Stimulated activated CD4-positive, alpha-beta T cell treated with anti-CD3 and anti-CD28 coated beads, Interleukin-2, amount 100 ng/mL, for 48 hours (primary cell): ENCODE results near the gene SLC24A4.

ENCODE experiments used
- DNase-seq, 2 donors: peaks; one replicate each; pipeline ENCODE4 v3.0.0-alpha.2; 2020

Gene SLC24A4

DNA sequence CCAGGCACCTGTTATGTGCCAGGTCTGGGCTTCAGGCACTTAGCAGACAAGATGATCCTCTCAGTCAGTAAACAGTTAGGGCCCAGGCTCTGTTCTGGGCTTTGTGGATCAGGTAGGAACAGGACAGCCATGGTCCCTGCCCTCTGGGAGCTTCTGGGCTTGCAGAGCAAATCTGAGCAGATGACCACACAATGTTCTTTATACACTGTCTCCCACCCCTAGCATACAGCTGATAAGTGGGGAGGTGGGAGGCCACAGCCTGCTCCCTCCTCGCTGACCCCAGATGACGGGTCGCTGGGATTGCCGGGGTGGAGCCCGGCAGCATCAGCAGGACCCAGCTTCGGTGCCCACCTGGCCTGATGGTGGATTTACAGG lies 137.6 kb downstream of the SLC24A4 start:
- DNase-seq, result no peak

DNA sequence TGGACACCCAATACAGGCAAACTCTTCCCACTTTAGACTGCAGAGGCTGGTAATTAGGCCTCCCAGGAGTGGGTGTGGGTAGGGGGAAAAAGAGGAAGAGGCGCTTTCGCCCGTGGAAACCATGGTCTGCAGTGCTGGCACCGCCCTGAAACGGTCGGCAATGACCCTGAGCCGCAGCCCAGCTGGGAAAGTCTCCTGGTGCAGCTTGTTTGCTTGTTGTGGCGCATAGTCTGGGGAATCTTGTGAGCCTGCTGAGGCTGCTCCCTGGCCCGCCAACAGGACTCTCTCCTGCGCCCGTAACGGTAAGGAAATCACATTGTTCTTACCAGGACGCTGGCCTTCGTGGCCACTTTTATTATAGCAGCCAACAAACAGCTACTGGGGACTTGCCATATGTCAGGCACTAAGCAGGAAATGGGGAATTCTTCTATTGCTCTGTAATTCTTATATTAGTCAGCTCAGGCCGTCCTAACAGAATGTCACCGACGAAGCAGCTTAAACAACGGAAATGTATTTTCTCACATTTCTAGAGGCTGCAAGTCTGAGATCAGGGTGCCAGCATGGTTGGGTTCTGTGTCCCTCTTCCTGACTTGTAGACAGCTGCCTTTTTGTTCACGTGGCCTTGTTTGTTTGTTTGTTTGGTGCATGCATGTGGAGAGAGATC lies 138.1 kb downstream of the SLC24A4 start:
- no peak for DNase-seq

DNA sequence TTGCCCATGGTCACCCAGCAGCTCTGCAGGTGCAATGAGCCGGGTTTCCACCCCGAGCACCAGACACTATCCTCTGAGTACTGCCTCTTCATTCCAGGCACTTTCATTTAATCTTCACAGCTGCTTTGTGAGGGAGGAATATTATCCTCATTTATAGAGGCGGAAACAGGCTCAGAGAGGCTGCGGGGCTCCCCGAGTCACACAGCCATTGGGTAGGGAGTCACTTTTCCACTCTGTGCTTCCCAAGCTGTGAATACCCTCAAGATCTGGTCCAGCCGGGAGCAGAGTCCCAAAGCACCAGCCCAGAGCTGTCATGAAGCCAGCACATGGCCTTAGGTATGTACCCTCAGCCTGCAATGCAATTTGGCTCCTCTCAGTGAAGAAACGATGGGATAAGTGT lies 138.9 kb downstream of the SLC24A4 start:
- no peak for DNase-seq

DNA sequence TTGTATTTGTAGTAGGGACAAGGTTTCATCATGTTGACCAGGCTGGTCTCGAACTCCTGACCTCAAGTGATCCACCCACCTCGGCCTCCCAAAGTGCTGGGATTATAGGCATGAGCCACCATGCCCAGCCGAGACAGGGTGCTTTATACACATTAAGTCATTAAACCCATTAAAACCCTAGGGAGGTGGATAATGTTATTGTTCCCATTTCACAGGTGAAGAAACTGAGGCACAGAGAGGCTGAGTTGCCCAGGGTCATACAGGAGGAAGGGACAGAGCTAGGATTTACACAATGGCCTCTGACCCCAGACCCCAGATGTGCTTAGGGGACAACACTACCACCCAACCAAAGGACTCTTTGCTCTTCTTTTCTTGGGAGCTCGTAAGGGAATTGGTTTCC lies 139.6 kb downstream of the SLC24A4 start:
- DNase-seq, result no peak

DNA sequence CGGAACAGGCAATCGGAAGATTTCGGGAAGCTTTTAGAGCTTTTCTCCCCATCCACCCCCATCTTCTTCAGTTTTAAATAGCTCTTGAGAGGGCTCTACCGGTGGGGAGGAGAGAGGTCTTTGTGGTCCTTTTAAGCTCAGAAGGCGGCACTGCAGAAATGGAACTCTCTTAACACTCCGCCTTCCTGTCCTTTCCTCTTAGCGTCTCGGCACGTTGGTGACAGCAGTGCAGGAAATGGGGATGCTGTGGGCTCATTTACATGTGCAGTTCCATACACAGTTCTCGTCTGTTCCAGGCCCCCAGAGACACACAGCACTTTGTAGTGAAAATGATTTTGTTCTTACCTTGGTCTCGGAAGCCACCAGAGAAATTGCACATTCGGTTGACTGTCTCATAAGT lies 140.2 kb downstream of the SLC24A4 start:
- DNase-seq, result no peak

DNA sequence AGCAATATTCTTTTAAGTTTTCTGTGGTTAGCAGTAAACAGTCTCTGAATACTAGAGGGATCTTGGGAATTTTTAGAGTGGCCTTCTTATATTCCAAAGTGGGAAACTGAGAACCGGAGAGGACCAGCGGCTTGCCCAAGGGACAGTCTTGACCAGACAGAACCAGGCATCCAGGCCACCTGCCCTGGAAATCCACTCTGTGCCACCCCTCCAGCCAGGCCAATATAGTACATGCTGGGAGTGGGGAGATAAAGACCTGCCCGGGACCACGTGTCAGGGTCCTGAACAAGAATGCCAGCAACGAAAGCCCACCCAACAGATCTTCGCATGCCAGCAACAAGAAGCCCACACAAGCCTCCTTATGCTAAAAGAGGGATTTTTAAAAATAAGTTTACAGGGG lies 141.2 kb downstream of the SLC24A4 start:
- DNase-seq, result no peak

DNA sequence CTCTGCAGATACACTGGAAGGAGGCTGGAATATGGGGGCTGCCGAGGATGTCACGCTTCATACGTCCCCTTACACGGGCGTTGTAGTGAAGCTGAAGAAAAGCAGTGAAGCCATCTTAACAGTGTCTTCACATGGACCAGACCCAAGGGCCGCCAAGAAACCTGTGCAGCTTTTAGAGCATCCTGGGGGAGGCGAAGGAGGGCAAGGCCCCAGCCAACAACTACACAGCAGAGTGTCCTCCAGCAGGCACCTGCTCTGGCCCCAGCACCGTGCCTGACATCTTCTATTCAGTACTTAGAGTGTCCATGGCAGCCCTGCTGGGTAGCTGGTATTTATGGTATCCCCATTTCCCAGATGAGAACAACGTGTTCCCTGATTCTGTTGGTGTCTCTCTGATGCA lies 141.8 kb downstream of the SLC24A4 start:
- DNase-seq, result no peak

DNA sequence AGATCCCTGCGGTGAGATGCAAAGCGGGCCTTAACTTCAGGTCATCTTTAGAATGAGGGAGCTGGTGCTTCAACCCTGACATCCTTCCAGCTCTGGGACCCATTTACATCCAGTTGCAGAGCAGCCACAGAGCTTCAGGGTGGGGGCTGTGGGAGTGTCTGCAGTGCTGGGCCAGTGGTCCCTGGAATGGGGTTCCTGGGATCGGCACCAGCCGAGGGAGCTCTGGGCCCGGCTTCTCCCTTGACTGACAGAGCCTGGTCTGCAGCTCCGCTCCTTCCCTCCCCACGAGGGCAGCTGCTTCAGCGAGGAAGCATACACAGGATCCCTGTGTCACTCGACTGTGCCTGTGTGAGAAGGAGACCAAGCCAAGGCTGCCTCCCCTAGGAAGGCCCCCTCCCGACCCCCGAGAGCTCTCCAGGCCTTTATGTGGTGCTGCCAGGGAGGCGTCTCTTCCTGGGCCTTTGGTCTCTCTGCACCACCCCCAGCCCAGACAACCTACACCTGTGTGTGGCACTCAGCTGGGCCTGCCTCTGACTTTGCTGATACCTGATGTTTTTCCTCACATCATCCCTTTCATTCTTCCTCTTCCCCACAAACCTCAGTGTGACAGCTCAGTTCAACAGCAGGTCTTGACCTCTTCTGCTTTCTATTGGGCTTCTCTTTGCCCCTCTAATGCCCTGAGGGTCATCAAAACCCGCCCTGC lies 142.5 kb downstream of the SLC24A4 start:
- no peak for DNase-seq

DNA sequence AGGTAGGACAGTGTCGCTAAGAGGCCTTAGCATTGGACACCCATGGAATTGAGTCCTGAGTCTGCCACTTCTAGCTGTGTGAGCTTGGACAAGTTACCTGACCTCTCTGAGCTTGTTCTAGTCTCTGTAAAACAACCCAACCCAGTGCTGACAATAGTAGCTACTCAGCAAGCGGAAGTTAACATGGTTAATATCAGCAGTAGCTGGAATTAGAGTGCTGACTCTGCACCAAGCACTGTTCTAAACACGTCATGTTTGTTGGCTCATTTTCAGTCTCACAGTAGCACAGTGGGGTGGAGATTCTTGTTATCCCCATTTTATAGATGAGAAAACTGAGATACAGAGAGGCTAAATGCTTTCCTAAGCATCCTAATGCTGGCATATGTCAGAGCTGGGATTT lies 143.1 kb downstream of the SLC24A4 start:
- no peak for DNase-seq

DNA sequence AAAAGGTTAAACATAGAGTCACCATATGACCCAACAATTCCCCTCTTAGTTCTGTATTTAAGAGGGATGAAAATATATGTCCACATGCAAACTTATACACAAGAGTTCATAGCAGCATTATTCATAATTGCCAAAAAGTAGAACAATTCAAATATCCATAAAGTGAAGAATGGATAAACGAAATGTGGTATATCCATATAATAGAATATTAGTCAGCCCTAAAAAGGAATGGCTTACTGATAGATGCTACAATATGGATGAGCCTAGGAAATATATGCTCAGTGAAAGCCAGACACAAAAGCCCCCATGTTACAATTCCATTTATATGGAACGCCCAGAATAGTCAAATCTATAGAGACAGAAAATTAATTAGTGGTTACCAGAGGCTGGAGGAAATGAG lies 146.6 kb downstream of the SLC24A4 start:
- DNase-seq, result no peak

DNA sequence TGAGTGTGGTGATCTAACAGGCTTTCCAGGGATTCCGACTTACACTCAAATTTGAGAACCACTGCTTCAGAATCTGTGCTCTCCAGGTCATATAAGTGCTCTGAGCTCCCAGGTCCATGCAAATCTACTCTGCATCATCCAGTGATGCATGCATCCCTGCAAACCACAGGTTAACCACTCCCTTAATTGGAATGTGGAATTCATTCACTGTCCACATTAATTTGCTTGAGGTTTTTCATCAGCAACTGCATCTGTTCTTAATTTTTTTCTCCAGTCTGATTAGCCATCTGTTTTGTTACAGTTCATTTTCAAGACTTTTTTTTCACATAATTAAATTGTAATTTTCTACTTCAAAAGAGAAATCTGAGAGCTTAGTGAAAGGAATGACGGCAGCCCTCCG lies 147.2 kb downstream of the SLC24A4 start:
- no peak for DNase-seq

DNA sequence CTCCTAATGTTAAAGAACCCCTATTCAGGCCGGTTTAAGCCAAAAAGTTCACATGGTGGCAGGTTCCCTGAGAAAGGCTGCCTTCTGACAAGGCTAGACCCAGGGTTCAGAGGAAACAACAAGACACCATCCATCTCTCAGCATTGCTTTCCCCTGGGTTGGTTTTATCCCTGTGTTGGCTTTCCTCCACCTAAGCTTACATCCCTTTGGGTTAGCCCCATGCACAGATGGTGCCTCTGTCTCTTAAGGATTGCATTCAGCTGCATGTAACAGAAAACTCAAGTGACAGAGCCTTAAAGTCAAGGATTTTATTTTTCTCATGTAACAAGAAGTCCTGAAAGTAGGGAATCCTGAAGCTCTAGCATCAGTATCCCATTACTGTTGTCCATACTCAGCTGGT lies 147.8 kb downstream of the SLC24A4 start:
- DNase-seq, result no peak

DNA sequence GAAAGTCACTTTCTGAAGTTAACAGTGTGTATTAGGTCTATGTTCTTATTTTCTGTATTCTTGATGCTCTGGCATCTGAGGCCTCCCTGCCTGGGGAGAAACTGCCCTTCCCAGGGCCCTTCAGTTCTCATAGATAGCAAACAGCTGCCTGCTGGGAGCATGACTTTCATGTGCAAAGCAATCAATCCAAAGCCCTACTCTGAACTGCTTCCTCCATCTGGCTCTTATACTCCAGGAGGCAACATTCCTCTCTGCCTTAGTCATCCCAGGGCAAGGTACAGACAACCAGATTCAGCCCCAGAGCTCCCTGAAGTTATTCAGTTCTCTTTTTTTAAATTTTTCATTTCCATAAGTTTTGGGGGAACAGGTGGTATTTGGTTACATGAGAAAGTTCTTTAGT lies 149.0 kb downstream of the SLC24A4 start:
- DNase-seq, result no peak

DNA sequence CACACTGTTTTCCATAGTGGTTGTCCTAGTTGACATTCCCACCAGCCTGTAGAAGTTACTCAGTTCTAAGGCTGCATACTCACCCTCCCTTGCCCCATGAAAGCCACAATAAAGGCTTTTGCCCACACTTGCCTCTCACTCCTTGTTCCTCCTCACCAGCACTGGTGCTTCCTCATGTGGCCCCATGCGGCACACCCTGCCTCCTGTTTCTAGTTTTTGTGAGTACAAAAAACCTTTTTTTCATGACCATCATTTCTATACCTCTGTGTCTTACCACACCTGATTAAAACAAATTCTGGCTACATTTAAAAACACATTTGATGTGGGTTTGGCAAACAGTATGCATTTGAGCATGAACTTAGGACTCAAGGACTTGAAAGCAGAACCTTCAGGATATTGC lies 149.9 kb downstream of the SLC24A4 start:
- no peak for DNase-seq

DNA sequence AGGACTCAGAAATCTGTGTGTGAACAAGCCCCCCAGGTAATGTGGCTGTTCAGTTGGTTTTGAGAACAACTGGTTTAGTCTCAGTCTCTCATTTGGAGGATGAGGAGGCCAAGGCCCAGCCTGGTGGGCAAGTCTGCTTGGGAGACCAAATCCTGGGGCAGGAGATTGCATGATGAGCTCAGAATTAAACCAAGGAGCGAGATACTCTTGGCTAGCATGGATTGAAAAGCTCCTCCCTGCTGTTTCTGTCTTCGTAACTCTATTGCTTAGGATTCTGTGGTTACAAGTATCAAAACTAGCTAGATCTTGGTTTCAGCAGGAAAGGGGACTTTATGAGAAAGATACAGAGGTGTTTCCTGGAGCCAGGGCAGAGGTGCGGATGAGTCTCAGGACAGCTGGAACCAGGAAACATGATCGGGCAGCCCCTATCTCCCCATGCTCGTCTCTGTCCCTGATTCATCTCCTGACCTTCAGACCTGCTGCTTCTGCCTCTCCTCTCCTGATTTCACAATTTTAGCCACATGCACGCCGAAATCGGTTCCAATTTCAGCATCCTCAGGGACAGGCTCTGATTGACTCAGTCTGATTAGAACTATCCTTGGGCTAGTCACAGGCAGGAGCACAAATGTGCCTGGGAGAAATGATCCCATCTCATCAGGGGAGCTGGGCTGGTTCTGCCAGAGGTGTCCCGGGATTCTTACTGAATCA lies 150.4 kb downstream of the SLC24A4 start:
- DNase-seq, result no peak

DNA sequence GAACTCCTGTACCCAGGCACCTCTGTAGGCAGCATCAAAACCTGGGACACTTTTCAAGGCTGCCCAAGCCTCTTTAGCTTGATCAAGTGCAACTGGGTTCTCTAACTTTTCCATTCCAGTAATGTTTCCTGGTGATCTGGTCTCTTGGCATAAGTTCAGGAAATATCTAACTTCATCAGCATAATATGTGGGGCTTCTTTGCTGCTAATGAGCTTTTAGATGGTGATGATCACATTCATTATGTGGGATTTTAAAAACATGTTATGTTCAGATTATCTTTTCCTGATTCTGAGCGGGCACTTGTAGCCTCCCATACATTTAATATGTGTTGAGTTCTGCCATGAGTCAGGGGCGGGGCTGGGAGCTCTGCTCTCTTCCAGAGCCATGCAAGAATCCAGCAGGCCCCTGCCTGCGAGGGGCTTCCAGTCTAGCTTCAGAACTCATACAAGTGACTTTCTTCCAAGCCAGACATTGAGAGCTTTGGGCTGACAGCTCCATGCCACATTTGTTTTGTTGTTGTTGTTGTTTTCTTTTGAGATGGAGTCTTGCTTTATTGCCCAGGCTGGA lies 151.1 kb downstream of the SLC24A4 start:
- no peak for DNase-seq

DNA sequence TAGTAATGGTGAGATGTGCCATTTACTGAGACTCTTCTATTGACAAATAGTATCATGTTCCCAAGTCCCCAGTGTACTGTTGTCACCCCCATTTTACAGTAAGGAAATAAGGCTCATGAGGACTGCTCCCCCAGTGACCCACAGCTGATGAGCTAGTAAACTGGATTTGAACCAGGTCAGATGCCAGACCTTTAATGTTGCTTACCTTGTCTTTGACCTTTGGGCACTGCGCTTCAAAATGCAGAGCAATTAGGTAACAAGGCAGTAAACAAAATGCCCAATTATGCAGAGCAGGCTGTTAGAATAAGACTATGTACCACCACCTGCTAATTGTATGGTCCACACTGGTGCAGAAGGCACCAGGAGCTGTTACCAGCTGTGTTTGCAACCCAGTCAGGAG lies 152.1 kb downstream of the SLC24A4 start:
- DNase-seq, result no peak

DNA sequence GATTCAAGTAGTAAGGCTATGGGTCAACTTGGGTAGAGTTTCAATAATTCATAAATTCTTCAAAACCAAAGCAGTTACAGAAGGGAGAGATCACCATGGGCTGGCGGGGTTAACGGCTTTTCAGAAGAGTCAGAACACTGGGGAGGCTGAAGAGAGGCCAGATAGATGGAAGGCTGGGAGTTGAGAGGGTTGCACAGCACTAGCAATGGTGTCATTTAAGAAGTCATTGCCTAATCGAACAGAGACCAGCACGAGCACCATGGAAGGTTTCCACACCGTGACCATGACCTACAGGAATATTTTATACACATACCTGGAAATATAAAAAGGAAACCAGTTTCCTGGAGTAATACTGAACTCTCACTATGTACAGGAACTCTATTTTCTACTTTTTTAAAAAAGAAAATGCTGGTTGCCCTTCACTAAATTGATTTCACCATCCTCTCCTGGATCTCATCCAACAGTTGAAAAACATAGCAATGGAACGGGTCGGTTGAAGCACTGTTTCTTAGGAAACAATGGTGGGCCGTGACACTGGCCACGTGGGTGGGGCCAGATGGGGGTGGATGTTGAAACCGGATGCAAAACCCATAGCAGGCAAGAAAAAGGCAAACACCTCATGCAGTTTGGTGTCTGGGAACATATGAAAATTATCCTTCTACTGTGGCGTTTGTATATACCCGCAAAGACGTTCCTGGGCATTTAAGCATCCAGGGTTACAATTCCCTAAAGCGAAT lies 152.7 kb downstream of the SLC24A4 start:
- DNase-seq, result no peak

DNA sequence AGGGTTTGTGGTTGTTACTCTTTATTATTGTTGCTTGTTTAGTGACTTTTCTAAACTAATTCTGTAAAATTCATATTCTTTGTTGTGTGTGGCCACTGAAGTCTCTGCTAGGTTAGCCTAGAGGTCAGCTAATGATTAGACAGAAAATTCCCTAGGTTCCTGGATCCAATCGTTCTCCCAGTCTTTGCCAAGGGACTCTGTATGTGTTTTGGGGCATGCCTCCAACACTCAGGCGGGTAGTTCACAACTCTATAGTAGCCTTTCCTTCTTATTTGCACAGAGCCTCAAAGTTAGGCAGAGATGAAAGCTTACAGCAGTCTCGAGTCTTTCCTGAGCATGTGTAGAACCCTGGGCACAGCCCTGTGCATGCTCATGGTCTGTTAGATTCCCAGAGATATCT lies 157.9 kb downstream of the SLC24A4 start:
- DNase-seq, result no peak

DNA sequence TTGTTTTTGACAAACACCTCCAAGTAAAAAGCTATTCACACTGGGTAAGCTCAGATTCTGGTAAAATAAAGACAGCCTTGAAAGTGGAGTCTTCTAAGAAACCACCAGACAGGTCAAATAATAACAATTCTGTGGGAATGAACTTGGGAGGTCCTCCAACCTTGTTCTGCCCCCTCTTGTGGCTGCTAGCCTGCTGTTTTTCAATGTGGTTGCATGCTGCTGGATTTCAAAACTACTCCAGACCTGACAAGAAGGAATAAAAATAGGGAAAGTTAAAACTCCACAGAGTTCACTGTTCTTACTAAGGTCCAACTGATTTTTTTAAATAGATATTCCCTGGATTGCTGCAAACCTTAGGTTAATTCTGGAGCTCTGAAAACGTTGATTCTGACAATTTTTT lies 158.4 kb downstream of the SLC24A4 start:
- no peak for DNase-seq

DNA sequence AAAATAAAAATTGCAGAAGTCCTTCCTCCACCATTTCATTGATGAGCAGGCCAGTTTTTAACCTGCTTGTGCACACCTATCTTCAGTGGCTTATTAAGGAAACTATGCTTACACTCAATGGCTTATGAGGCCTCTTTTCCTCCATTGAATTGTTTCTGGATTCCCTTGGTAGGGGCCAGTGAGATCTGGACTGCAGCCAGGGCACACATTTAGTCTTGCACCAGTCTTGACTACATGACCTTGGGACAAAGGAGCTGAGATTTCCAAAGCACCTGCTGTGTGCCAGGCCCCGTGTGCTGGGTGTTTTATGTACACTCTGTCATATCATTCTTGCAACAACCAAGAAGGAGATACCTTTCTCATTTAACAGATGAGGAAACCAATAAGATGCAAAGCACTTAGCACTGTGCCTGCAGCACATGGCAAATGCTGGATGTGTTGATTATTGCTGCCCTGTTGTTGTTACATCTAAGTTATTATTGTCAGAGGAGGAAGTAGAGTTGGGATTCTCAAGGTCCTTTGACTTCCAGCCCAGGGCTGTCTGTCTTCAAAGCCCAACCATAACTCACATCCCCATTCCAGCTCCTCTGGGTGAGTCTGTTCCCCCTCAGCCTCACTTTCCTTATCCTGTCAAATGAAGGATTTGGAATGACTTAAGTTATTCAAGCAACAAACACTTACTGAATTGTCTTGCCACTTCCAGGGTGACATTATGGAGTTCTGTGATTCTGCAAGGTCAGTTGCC lies 159.0 kb downstream of the SLC24A4 start:
- no peak for DNase-seq

DNA sequence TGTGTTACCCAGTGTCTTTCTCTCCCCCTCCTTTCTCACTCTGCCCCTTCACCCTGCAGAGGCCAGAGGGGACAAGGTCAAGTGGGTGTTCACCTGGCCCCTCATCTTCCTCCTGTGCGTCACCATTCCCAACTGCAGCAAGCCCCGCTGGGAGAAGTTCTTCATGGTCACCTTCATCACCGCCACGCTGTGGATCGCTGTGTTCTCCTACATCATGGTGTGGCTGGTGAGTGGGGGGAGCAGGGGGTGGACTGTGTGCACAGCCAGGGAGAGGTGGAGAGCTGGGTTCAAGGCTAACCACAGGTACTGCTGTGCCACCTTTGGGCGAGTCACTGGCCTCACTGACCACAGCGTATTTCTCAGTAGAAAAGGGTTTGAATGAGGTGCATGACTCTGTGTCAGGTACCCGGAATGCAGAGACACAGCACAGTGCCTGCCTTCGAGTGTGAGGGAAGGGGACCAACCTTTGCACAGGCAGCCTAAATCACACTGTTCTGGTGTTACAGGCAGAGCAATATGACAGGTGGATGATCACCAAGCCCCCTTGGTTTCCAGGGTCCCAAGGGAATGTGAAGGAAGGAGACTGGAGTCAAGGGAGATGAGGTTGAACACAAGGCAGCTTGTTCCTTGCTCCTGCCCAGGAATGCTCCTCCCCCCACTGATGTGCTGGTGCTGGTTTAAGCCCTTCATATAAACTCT lies 159.8 kb downstream of the SLC24A4 start:
- no peak for DNase-seq
